ENCODE data around the gene PDIA6.
"Not testable (repeated sequence)": the region's sequence is repeated elsewhere in the genome, so short reads cannot be mapped to it uniquely, and the experiment has no call there.

PDIA6 gene

GRCh38 chr2:10824191-10824590 lies 11.6 kb upstream of the PDIA6 start:
- H3K27ac ChIP-seq = no peak overlapping the region
- TF ChIP-seq CTCF (IDR thresholded peaks at IDR 0.05) (no peak), ZFX (IDR thresholded peaks at IDR 0.05; ENCODE audit: borderline replicate concordance) (no peak)

DNA sequence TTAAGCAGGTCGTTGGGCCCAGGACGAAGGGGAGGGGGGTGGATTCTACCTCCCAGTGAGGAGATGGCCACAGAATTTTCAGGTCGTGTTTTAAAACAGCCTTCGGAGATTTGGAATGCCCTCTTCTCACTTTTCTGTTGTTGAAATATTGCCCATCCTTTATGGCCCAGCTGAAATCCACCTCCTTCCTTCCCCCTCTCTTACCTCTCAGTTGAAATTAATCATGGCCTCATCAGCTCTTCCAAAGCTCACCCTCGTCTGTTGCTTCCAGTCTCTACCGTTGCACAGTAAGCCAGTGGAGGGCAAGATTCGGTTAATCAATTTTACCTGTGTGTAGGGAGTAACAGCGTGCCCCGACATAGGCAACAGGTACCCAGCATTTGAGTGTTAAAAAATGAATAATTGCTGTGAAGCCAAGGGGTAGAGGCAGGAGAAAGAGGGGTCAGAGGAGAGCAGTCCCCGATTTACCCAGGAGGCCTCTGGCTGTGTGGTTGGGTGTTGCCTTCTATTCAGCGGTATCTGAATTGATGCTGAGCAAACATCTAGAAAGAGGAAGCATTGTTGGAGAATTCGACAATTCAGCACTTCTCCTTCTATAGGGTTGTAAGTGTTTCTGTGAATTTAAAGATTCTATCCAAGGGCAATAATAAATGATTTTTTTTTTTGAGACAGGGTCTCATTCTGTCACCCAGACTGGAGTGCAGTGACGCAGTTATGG lies 8.6 kb upstream of the PDIA6 start:
- no peak overlapping the region for H3K27ac ChIP-seq
- TF ChIP-seq CTCF (IDR thresholded peaks at IDR 0.05) (no peak), ZFX (IDR thresholded peaks at IDR 0.05; ENCODE audit: borderline replicate concordance) (no peak)

DNA sequence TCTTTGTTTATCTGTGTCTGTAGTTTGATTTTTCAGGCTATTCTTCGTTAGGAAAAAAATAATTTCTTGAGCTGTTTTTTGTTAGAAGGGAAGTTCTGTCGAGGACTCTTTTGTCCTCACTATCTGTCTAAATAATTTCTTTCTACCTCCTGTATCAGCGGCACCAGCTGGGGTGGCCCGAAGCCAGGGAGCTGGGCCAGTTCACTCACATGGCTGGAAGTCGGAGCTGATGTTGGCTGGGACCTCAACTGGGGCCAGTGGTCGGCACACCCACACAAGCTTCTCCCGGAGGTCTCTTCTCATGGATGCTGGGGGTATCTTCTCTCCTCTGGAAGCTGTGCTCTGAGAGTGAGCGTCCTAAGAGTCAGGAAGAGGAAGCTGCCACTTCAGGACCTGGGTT lies 8.0 kb upstream of the PDIA6 start:
- TF ChIP-seq ZFX (IDR thresholded peaks at IDR 0.05; ENCODE audit: borderline replicate concordance) (no peak), CTCF (IDR thresholded peaks at IDR 0.05) (no peak)
- H3K27ac ChIP-seq = no peak overlapping the region

DNA sequence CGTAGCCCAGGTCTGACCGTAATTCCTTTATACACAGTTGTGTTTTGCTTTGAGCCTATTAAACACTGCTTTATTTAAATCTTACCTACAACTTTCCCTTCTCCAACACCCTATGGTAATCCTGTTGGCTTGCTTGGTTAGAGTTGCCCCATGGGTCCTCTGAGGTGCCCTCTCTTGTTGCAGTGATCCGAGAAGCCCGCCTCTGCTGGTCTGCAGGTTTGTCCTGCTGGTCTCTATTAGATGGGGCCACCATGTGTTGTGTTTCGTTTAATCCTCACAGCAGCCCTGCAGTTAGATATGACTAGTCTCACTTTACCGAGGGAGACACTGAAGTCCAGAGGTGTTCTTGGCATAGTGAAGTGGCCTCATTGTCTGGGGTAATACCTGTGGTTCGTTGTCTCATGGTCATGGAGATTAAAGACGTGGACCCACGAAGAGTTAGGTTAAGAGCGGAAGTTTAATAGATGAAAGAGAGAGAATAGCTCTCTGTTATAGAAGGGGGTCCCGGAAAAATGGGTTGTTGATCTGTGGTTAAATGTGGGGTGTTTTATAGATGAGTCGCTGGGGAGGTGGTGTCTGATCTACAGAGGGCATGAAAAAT lies 7.2 kb upstream of the PDIA6 start:
- TF ChIP-seq CTCF (IDR thresholded peaks at IDR 0.05) = no peak
- TF ChIP-seq ZFX (IDR thresholded peaks at IDR 0.05; ENCODE audit: borderline replicate concordance) = no peak
- H3K27ac ChIP-seq = no peak overlapping the region

DNA sequence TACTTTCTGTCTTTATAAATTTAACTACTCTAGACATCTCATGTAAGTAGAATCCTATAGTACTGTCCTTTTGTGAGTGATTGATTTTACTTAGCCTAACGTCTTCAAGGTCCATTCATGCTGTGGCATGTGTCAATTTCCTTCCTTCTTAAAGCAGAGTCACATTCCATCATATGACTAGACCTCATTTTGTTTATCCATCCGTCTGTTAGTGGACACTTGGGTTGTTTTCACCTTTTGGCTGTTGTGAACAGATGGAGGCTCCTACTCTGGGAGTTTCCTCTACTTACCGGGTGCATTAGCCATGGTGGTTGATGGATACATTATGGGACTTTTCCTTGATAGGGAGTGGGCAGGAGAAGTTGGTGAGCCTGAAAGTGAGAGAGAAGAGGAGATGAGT lies 6.4 kb upstream of the PDIA6 start:
- H3K27ac ChIP-seq = no peak overlapping the region
- TF ChIP-seq CTCF (IDR thresholded peaks at IDR 0.05) = no peak
- no peak for TF ChIP-seq ZFX (IDR thresholded peaks at IDR 0.05; ENCODE audit: borderline replicate concordance)

DNA sequence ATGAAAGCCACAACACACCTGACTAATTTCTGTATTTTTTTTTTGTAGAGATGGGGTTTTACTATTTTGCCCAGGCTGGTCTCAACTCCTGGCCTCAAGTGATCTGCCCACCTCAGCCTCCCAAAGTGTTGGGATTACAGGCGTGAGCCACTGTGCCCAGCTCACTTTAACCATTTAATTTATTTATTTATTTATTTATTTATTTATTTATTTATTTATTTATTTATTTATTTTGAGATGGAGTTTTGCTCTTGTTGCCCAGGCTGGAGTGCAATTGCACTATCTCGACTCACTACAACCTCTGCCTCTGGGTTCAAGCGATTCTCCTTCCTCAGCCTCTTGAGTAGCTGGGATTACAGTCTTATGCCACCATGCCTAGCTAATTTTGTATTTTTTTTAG lies 5.7 kb upstream of the PDIA6 start:
- H3K27ac ChIP-seq = not testable (repeated sequence)

DNA sequence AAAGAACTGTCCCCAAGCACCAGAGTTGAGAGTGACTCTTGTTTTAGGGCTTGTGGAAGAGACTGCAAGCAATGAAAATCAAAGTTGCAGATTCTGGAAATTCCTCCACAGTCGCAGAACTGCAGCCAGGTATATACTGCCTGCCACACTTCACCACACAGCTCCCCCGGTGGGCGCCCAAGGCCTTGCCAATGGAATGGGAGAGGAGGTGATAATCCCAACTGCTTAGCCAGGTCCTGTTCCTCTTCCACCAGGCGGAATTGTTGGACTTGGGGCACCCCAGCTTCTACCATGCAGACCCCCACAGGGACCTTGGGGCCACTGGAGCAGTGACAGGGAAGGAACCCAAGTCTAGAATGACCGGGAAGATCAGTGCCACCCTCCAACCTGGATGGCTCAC lies 4.8 kb upstream of the PDIA6 start:
- no peak overlapping the region for H3K27ac ChIP-seq
- TF ChIP-seq CTCF (IDR thresholded peaks at IDR 0.05) (no peak; the same call in 1 of the 2 replicates), ZFX (IDR thresholded peaks at IDR 0.05; ENCODE audit: borderline replicate concordance) (no peak)

All from 22Rv1 (cell line).